SU-DHL-6 (cell line): ENCODE measurements around the gene ARHGAP35.

Experiments
- H2AFZ ChIP-seq: fragments of 200-600 bp; sonication (generic); 2 replicates; pipeline ENCODE4 v1.6.1; 2014; ENCODE audit warnings: low read depth, mild to moderate bottlenecking, moderate library complexity, mixed read lengths, antibody characterized with exemption, low read length; ENCODE audit not compliant: severe bottlenecking
- H3F3A ChIP-seq: fragments of 200-600 bp; shearing (Covaris generic); 2 replicates; pipeline ENCODE4 v1.6.0; 2016; ENCODE audit warnings: antibody characterized with exemption, mild to moderate bottlenecking; ENCODE audit not compliant: insufficient read depth
- H3K27ac ChIP-seq: fragments of 200-600 bp; sonication (generic); 2 replicates; pipeline ENCODE4 v1.5.1; 2016; ENCODE audit warnings: low read depth, mild to moderate bottlenecking, low read length, moderate library complexity, mixed read lengths
- H3K27me3 ChIP-seq: fragments of 200-600 bp; sonication (generic), shearing (Covaris generic); 2 replicates; pipeline ENCODE4 v1.6.0; 2014; ENCODE audit warnings: mild to moderate bottlenecking, low read length
- H3K36me3 ChIP-seq: fragments of 200-600 bp; sonication (generic); 2 replicates; pipeline ENCODE4 v1.6.1; 2014; ENCODE audit warnings: mild to moderate bottlenecking, low read length, mixed read lengths
- H3K4me2 ChIP-seq: fragments of 300-600, 200-600 bp; shearing (Covaris generic), sonication (generic); 2 replicates; pipeline ENCODE4 v1.6.0; 2014; ENCODE audit warnings: low read length, low read depth, mild to moderate bottlenecking; ENCODE audit not compliant: poor library complexity, severe bottlenecking
- H3K4me3 ChIP-seq: fragments of 200-600 bp; sonication (generic); 2 replicates; pipeline ENCODE4 v1.5.1; 2014; ENCODE audit warnings: antibody characterized with exemption, low read length, mild to moderate bottlenecking, mixed read lengths; ENCODE audit not compliant: insufficient read depth, poor library complexity, severe bottlenecking
- H3K79me2 ChIP-seq: fragments of 200-600 bp; sonication (generic); 2 replicates; pipeline ENCODE4 v1.6.1; 2014; ENCODE audit warnings: mild to moderate bottlenecking, low read length, moderate library complexity; ENCODE audit not compliant: insufficient read depth
- H3K9ac ChIP-seq: fragments of 200-600 bp; sonication (generic); 2 replicates; pipeline ENCODE4 v1.7.0; 2014; ENCODE audit warnings: mild to moderate bottlenecking, low read length
- H3K9me2 ChIP-seq: fragments of 200-600 bp; sonication (generic); replicated peaks from 2 replicates; pipeline ENCODE4 v1.6.1; 2014; ENCODE audit warnings: low read length; ENCODE audit not compliant: insufficient read depth
- H3K9me3 ChIP-seq: fragments of 200-600 bp; sonication (generic); 2 replicates; pipeline ENCODE4 v1.6.1; 2014; ENCODE audit warnings: low read length, mixed read lengths; ENCODE audit not compliant: insufficient read depth
- H4K20me1 ChIP-seq: fragments of 200-600 bp; sonication (generic); 2 replicates; pipeline ENCODE4 v1.6.1; 2014; ENCODE audit warnings: low read depth, mild to moderate bottlenecking, antibody characterized with exemption, low read length, moderate library complexity, mixed read lengths
- EZH2phosphoT487 ChIP-seq: fragments of 200-600 bp; sonication (generic), shearing (Covaris generic); conservative IDR thresholded peaks from 2 replicates; pipeline ENCODE4 v1.6.1; 2018; ENCODE audit warnings: mild to moderate bottlenecking, antibody characterized with exemption, low read length, moderate library complexity, mixed read lengths
- TF ChIP-seq, protein P1 (sequence below): fragments of 200-600 bp; sonication (generic); IDR thresholded peaks from one replicate; pipeline ENCODE4 v1.5.1; 2017; ENCODE audit warnings: antibody characterized with exemption, mild to moderate bottlenecking, low read length, moderate library complexity; ENCODE audit not compliant: insufficient read depth, poor library complexity, severe bottlenecking

ARHGAP35 gene

DNA sequence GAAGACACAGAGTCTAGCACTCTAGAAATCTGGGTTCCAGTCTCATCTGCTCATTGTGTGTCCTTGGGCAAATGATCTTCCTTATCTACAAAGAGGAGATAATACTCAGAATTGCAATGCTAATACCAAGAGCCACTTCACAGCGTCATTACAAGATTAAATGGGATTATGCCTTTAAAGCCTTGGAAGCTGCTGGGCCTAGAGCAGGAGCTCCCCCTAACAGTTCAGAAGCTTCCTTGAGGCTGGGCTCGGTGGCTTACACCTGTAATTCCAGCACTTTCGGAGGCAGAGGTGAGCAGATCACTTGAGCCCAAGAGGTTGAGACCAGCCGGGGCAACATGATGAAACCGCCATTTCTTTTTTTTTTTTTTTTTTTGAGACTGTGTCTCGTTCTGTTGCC lies 37.7 kb upstream of the ARHGAP35 start:
- TF ChIP-seq EZH2phosphoT487 = no peak
- TF ChIP-seq, protein P1, sequence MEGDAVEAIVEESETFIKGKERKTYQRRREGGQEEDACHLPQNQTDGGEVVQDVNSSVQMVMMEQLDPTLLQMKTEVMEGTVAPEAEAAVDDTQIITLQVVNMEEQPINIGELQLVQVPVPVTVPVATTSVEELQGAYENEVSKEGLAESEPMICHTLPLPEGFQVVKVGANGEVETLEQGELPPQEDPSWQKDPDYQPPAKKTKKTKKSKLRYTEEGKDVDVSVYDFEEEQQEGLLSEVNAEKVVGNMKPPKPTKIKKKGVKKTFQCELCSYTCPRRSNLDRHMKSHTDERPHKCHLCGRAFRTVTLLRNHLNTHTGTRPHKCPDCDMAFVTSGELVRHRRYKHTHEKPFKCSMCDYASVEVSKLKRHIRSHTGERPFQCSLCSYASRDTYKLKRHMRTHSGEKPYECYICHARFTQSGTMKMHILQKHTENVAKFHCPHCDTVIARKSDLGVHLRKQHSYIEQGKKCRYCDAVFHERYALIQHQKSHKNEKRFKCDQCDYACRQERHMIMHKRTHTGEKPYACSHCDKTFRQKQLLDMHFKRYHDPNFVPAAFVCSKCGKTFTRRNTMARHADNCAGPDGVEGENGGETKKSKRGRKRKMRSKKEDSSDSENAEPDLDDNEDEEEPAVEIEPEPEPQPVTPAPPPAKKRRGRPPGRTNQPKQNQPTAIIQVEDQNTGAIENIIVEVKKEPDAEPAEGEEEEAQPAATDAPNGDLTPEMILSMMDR = no peak
- no peak overlapping the region for H3K27ac ChIP-seq
- no peaks in the 10 kb centered on the region for H3K9me3 ChIP-seq
- H3K9ac ChIP-seq = no peak overlapping the region
- H3K79me2 ChIP-seq = no peaks in the 10 kb centered on the region
- H3K4me2 ChIP-seq = no peak overlapping the region
- no peaks in the 10 kb centered on the region for H4K20me1 ChIP-seq
- H3K9me2 ChIP-seq = no peaks in the 10 kb centered on the region
- no peaks in the 10 kb centered on the region for H3K36me3 ChIP-seq
- no peak overlapping the region for H2AFZ ChIP-seq
- peaks cover 16% of the 10 kb centered on the region for H3F3A ChIP-seq
- no peak overlapping the region for H3K4me3 ChIP-seq
- no peaks in the 10 kb centered on the region for H3K27me3 ChIP-seq

DNA sequence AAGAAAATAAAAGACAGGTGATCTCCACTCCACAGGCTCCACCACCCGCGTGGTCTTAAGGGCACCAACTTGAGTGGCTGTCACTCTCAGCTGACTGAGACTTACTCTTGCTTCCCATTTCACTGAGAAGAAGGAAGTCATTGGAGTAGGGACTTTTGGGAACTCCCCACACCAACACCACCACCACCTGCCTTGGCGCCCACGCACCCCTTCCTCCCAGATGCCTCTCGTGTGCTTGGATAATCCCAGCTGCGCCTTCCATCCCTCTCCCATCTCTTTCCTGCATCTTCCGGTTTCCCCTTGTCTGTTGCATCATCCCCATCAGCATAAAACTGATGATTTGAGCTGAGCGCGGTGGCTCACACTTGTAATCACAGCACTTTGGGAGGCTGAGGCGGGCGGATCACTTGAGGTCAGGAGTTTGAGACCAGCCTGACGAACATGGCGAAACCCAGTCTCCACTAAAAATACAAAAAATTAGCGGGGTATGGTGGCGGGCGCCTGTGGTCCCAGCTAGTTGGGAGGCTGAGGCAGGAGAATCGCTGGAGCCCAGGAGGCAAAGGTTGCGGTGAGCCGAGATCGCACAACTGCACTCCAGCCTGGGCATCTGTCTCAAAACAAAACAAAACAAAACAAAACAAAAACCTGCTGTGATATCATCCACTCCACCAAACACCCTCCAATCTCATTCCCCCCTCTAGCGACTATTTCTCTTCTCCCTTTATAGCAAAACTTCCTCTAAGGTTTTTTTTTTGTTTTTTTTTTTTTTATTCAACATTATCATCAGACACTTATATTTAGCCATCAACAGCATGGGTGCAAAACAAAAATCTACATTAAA lies 35.7 kb upstream of the ARHGAP35 start:
- H4K20me1 ChIP-seq = no peaks in the 10 kb centered on the region
- H2AFZ ChIP-seq = peak overlapping the region; percentile 19
- H3K4me3 ChIP-seq = no peak overlapping the region
- H3K27me3 ChIP-seq = no peaks in the 10 kb centered on the region
- TF ChIP-seq, protein P1 = peak; percentile 11
- no peak for TF ChIP-seq EZH2phosphoT487
- H3K79me2 ChIP-seq = no peaks in the 10 kb centered on the region
- no peaks in the 10 kb centered on the region for H3K9me2 ChIP-seq
- no peaks in the 10 kb centered on the region for H3K9me3 ChIP-seq
- H3K27ac ChIP-seq = peak overlapping the region; percentile 70
- peak overlapping the region; percentile 37 for H3K4me2 ChIP-seq
- no peaks in the 10 kb centered on the region for H3K36me3 ChIP-seq
- peaks cover 20% of the 10 kb centered on the region for H3F3A ChIP-seq
- H3K9ac ChIP-seq = no peak overlapping the region; the same call in 1 of the 2 replicates

DNA sequence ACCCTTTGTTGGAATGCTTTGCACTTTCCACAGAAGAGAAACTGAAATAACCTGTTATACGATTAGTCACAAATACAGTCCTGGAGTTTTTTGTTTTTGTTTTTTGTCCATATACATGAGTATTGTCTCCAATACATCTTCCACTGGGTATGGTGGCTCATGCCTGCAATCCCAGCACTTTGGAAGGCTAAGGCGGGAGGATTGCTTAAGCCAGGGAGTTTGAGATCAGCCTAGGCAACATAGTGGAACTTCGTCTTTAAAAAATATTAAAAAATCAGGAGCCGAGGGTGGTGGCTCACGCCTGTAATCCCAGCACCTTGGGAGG lies 35.1 kb upstream of the ARHGAP35 start:
- Histone ChIP-seq H3K9me3 (no peaks in the 10 kb centered on the region), H3K9ac (no peak overlapping the region), H4K20me1 (no peaks in the 10 kb centered on the region), H3F3A (peaks cover 20% of the 10 kb centered on the region), H3K36me3 (no peaks in the 10 kb centered on the region), H2AFZ (no peak overlapping the region), H3K27me3 (no peaks in the 10 kb centered on the region), H3K79me2 (no peaks in the 10 kb centered on the region), H3K27ac (no peak overlapping the region), H3K4me2 (peak overlapping the region; percentile 24), H3K4me3 (no peak overlapping the region), H3K9me2 (no peaks in the 10 kb centered on the region)
- TF ChIP-seq, protein P1 = no peak
- no peak for TF ChIP-seq EZH2phosphoT487
